ENCODE data around the gene TM9SF1. TPM values are rescaled to one million over a fixed set of nuclear protein-coding genes. Genes with fewer than 3 reads are reported as not detected.

TM9SF1 gene
- total and polyA plus RNA-seq, 2 of the 13 experiments (the other 11 are each of a cell fraction or from before 2014, with no cell fraction given) = 83.2 to 110 TPM

- TF ChIP-seq RERE (CRISPR knock-in tag; IDR thresholded peaks at IDR 0.05; ENCODE audit: low read depth) (peak; percentile 10; the same call in 1 of the 2 replicates), NFE2L1 (CRISPR knock-in tag; IDR thresholded peaks at IDR 0.05; ENCODE audit: borderline replicate concordance) (peak; percentile 64; the same call in 1 of the 2 replicates), ZNF138 (CRISPR knock-in tag; IDR thresholded peaks at IDR 0.05; ENCODE audit: low read depth) (no peak; the same call in 1 of the 2 replicates), RFX3 (CRISPR knock-in tag; IDR thresholded peaks at IDR 0.05) (no peak), GLI4 (CRISPR knock-in tag; IDR thresholded peaks at IDR 0.05; ENCODE audit: borderline replicate concordance) (peak; percentile 77; the same call in 1 of the 2 replicates), DNMT1 (CRISPR knock-in tag; IDR thresholded peaks at IDR 0.05) (peak; percentile 10), HNF4G (IDR thresholded peaks at IDR 0.05; ENCODE audit: borderline replicate concordance, low read depth, low read length) (peak; percentile 64; the same call in 1 of the 2 replicates), HNF4G (CRISPR knock-in tag; IDR thresholded peaks at IDR 0.05; ENCODE audit: borderline replicate concordance, low read depth) (peak; percentile 54; the same call in 1 of the 2 replicates), ZNF724P (CRISPR knock-in tag; IDR thresholded peaks at IDR 0.05; ENCODE audit: borderline replicate concordance) (peak; percentile 81; the same call in 1 of the 2 replicates), ZNF572 (CRISPR knock-in tag; IDR thresholded peaks at IDR 0.05) (peak; percentile 52; the same call in 1 of the 2 replicates), RELA (CRISPR knock-in tag; IDR thresholded peaks at IDR 0.05) (peak; percentile 24), ELF1 (CRISPR knock-in tag; IDR thresholded peaks at IDR 0.05) (peak; percentile 75), ZNF777 (CRISPR knock-in tag; IDR thresholded peaks at IDR 0.05) (peak; percentile 75), ZNF232 (CRISPR knock-in tag; IDR thresholded peaks at IDR 0.05; ENCODE audit: borderline replicate concordance) (no peak; the same call in none of the 2 replicates), KLF12 (CRISPR knock-in tag; IDR thresholded peaks at IDR 0.05; ENCODE audit: borderline replicate concordance) (peak; percentile 98), ZFYVE20 (CRISPR knock-in tag; IDR thresholded peaks at IDR 0.05; ENCODE audit: borderline replicate concordance, low read depth) (no peak; the same call in 1 of the 2 replicates), MLLT10 (CRISPR knock-in tag; IDR thresholded peaks at IDR 0.05) (no peak), PRPF4 (IDR thresholded peaks at IDR 0.05; ENCODE audit: low read depth, low read length, poor library complexity, severe bottlenecking) (peak; percentile 87)
- TF ChIP-seq, protein P1, sequence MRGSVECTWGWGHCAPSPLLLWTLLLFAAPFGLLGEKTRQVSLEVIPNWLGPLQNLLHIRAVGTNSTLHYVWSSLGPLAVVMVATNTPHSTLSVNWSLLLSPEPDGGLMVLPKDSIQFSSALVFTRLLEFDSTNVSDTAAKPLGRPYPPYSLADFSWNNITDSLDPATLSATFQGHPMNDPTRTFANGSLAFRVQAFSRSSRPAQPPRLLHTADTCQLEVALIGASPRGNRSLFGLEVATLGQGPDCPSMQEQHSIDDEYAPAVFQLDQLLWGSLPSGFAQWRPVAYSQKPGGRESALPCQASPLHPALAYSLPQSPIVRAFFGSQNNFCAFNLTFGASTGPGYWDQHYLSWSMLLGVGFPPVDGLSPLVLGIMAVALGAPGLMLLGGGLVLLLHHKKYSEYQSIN (CRISPR knock-in tag; IDR thresholded peaks at IDR 0.05; ENCODE audit: borderline replicate concordance) = no peak
- TF ChIP-seq, protein P2, sequence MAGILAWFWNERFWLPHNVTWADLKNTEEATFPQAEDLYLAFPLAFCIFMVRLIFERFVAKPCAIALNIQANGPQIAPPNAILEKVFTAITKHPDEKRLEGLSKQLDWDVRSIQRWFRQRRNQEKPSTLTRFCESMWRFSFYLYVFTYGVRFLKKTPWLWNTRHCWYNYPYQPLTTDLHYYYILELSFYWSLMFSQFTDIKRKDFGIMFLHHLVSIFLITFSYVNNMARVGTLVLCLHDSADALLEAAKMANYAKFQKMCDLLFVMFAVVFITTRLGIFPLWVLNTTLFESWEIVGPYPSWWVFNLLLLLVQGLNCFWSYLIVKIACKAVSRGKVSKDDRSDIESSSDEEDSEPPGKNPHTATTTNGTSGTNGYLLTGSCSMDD (CRISPR knock-in tag; IDR thresholded peaks at IDR 0.05) = peak; percentile 91; the same call in 1 of the 2 replicates
Measured at GRCh38 chr14:24232645-24233537, 37.6 kb upstream of the TM9SF1 start, which contains the start of gene GMPR2 (continued).
